ENCODE data around the gene MYH13.

Gene MYH13

GRCh38 chr17:10372906-10373305 lies at the start of gene MYH13:
MYH13 (minus strand) TSS chr17:10373006; CDS start chr17:10364530, 8,476 bp downstream.
- TF ChIP-seq CTCF (IDR thresholded peaks at IDR 0.05; ENCODE audit: low read depth, low read length), result no peak
- no peak for DNase-seq (ENCODE audit: extremely low read depth, low read depth)

- no peak for TF ChIP-seq CTCF (IDR thresholded peaks at IDR 0.05; ENCODE audit: low read depth, low read length)
- no peak for DNase-seq (ENCODE audit: extremely low read depth, low read depth)
Observed at GRCh38 chr17:10421900-10422542, 49.2 kb upstream of the MYH13 start, which contains the start of gene MYH8. MYH8 (minus strand) TSS chr17:10421950; CDS start chr17:10420227, 1,723 bp downstream.

- no peak for TF ChIP-seq CTCF (IDR thresholded peaks at IDR 0.05; ENCODE audit: low read depth, low read length)
- DNase-seq (ENCODE audit: extremely low read depth, low read depth), result no peak
Observed at GRCh38 chr17:10421211-10421610, 48.4 kb upstream of the MYH13 start.

GRCh38 chr17:10420811-10421210 lies 48.0 kb upstream of the MYH13 start:
- TF ChIP-seq CTCF (IDR thresholded peaks at IDR 0.05; ENCODE audit: low read depth, low read length), result no peak
- DNase-seq (ENCODE audit: extremely low read depth, low read depth), result no peak

GRCh38 chr17:10417431-10417830 lies 44.6 kb upstream of the MYH13 start:
- no peak for TF ChIP-seq CTCF (IDR thresholded peaks at IDR 0.05; ENCODE audit: low read depth, low read length)
- no peak for DNase-seq (ENCODE audit: extremely low read depth, low read depth)

- DNase-seq (ENCODE audit: extremely low read depth, low read depth), result no peak
Observed at GRCh38 chr17:10415161-10415560, 42.4 kb upstream of the MYH13 start.

More at GRCh38 chr17:10415161-10415560, 42.4 kb upstream of the MYH13 start:
- no peak for TF ChIP-seq CTCF (IDR thresholded peaks at IDR 0.05; ENCODE audit: low read depth, low read length)

Measured in AG09319 (cell line).